Spleen (tissue), 11 donors: ENCODE measurements around the gene CTXN1. TPM values are rescaled to one million over a fixed set of nuclear protein-coding genes. Genes with fewer than 3 reads are reported as not detected.
A peak's percentile ranks its signal among the peaks of the same experiment; 100 is the strongest.

Experiments used
- DNase-seq: peaks from one replicate; pipeline ENCODE4 v3.0.0-alpha.2; 2020
- H3K27ac ChIP-seq, 8 donors: fragments of 200-600 bp; sonication (generic) in 7 of 8; 1 replicate in 4 of 8; 2 replicates in 4 of 8; pipeline versions ENCODE4 v1.5.0 to v1.8.0; 2016 to 2021; ENCODE audit warnings: inconsistent platforms in 4 of 8, mild to moderate bottlenecking in 4 of 8, moderate library complexity in 1 of 8
- H3K27me3 ChIP-seq, 7 donors: fragments of 200-600 bp; sonication (generic) in 6 of 7; replicated peaks in 1 of 7; 1 replicate in 4 of 7; 2 replicates in 3 of 7; pipeline versions ENCODE4 v1.5.0 to v1.8.0; 2016 to 2021; ENCODE audit warnings: inconsistent platforms in 3 of 7, mild to moderate bottlenecking in 1 of 7
- H3K36me3 ChIP-seq, 6 donors: fragments of 200-600 bp; sonication (generic) in 5 of 6; 1 replicate in 4 of 6; 2 replicates in 2 of 6; pipeline versions ENCODE4 v1.5.0 to v1.8.0; 2016 to 2021; ENCODE audit warnings: inconsistent platforms in 2 of 6
- H3K4me1 ChIP-seq, 6 donors: fragments of 200-600 bp; sonication (generic) in 5 of 6; 1 replicate in 3 of 6; 2 replicates in 3 of 6; pipeline versions ENCODE4 v1.5.0 to v1.8.0; 2016 to 2021; ENCODE audit warnings: inconsistent platforms in 3 of 6
- H3K4me3 ChIP-seq, 8 donors: fragments of 200-600 bp; sonication (generic) in 7 of 8; 1 replicate in 4 of 8; 2 replicates in 4 of 8; pipeline versions ENCODE4 v1.5.0 to v1.8.0; 2016 to 2021; ENCODE audit warnings: inconsistent platforms in 4 of 8, mild to moderate bottlenecking in 4 of 8, moderate library complexity in 2 of 8
- H3K9me3 ChIP-seq, 8 donors: fragments of 200-600 bp; sonication (generic) in 7 of 8; 1 replicate in 4 of 8; 2 replicates in 4 of 8; pipeline versions ENCODE4 v1.5.0 to v1.8.0; 2016 to 2021; ENCODE audit warnings: inconsistent platforms in 4 of 8
- POLR2A ChIP-seq, 3 donors: fragments of 450-650 bp; IDR thresholded peaks; one replicate each; pipeline ENCODE4 v1.5.1; 2017; ENCODE audit warnings: antibody characterized with exemption in 3 of 3, mild to moderate bottlenecking in 1 of 3
- POLR2AphosphoS5 ChIP-seq, 3 donors: sonication (generic); formaldehyde crosslinking; IDR thresholded peaks; one replicate each; pipeline ENCODE4 v1.5.1; 2017; ENCODE audit warnings: antibody characterized with exemption in 3 of 3
- WGBS, 5 donors: extraction: QIAGEN DNeasy Blood & Tissue Kit in 3 of 5; methylation state at CpG; one replicate each; pipeline versions ENCODE4 v1.1.5 to v1.1.7; 2013 to 2018; 5-methylcytosine and 5-hydroxymethylcytosine counted together
- intact Hi-C: fragments of 100-400 bp; cut with DNase I; formaldehyde crosslinking; loops from one replicate; pipeline ENCODE4 v1.15.0; 2023; ENCODE audit warnings: low total_unique reads
- polyA plus RNA-seq, 3 donors: library from polyadenylated mRNA; stranded (reverse); fragments of 200-250 nt; gene quantifications; one replicate each; pipeline ENCODE4 v1.2.1, GENCODE V29; 2013
- total RNA-seq, 7 donors: library from RNA; depleted of rRNA in 3 of 7; stranded (reverse); fragments of >200 nt in 3 of 7; fragmentation: NEBNext Ultra II Directional in 4 of 7; extraction: Animal tissue kit (Norgen Biotek cat#: 25700) in 4 of 7; gene quantifications; one replicate each; pipeline versions ENCODE4 v1.1.0 to v1.2.1, GENCODE V29; 2016 to 2021
- TF ChIP-seq, protein P1 (sequence below), 11 experiments: fragments of 200-600 bp in 7 of 11; fragments of 450-650 bp in 4 of 11; sonication (generic) in 4 of 11; IDR thresholded peaks in 8 of 11; conservative IDR thresholded peaks in 3 of 11; 1 replicate in 7 of 11; 2 replicates in 4 of 11; pipeline versions ENCODE4 v1.4.0 to v1.8.0; 2016 to 2021; ENCODE audit warnings: antibody characterized with exemption in 11 of 11, inconsistent platforms in 4 of 11, mild to moderate bottlenecking in 1 of 11
- donor health status: healthy with polysubstance abuse.
- donor health status: DM: no; HTN: no; CAD: no; lungs with moderate emphysema.
- donor health status: DM: no; HTN: no; CAD: no.
- donor health status: Bipolar disorder and iron deficiency.
- donor health status: healthy.
- donor health status: DM: no; HTN: no; CAD: no.
- donor health status: DM: yes; HTN: yes; CAD: no.

CTXN1 gene
- total and polyA plus RNA-seq, 10 donors = 0.11 to 4.4 (median 2.0) TPM

DNA sequence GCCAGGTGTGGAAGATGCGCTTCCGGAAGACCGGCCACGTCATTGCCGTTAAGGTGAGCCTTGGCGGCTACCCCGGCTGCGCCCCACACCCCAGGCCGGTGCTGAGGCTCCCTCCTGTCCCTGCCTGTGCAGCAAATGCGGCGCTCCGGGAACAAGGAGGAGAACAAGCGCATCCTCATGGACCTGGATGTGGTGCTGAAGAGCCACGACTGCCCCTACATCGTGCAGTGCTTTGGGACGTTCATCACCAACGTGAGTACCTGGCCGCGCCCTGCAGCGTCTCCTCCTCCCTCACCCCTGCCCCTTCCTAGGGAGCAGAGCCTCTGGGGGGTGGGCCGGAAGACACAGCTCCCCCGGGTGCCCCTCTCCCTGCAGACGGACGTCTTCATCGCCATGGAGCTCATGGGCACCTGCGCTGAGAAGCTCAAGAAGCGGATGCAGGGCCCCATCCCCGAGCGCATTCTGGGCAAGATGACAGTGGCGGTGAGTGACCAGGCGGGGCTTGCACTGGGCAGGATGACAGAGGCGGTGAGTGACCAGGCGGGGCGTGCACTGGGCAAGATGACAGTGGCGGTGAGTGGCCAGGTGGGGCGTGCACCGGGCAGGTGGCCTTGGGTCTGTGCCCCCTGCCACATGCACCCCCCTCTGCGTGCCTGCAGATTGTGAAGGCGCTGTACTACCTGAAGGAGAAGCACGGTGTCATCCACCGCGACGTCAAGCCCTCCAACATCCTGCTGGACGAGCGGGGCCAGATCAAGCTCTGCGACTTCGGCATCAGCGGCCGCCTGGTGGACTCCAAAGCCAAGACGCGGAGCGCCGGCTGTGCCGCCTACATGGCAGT is 15.4 kb downstream of the CTXN1 start:
- H3K9me3 ChIP-seq = no peaks in the 10 kb centered on the region
- peaks cover 0 to 66% (median 34%) of the 10 kb centered on the region in 6 donors for H3K4me1 ChIP-seq
- H3K36me3 ChIP-seq = peaks cover 0 to 83% (median 45%) of the 10 kb centered on the region in 6 donors
- no peak for TF ChIP-seq POLR2A (IDR thresholded peaks at IDR 0.05)
- TF ChIP-seq POLR2AphosphoS5 (IDR thresholded peaks at IDR 0.05) = peak in 1 of 3 donors; percentile 31
- WGBS, 5 donors = 93 to 96% (median 94%) methylated on average over 34 to 54 of the region's 54 CpGs
- intact Hi-C loops = no loop called here
- H3K27ac ChIP-seq = peak overlapping the region in 1 of 8 donors; percentile 38
- no peak overlapping the region for H3K4me3 ChIP-seq
- H3K27me3 ChIP-seq = peaks cover 0 to 18% (median 15%) of the 10 kb centered on the region in 7 donors
- peak; percentile 77 for DNase-seq

DNA sequence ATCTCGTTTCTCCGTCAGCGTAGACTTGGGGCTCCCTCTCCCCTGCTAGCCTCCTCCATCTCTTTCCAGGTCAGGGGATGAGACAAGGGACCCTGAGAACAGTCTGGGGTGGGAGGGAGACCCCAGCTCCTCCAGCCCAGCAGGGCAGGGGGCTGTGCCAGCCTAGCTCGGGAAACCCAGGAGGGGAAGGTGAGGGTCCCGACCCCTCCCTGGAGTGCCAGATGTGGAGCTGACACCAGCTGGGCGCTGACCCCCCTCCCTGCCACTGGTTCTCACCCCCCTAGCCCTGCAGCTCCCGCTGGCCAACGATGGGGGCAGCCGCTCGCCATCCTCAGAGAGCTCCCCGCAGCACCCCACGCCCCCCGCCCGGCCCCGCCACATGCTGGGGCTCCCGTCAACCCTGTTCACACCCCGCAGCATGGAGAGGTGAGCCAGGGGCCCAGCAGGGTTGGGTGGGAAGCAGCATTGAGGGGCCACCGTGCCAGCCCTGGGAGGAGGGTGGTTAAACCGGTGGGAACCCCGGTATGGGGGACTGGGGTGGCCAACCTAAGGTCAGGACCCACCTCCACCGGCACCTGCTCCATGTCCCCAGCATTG is 16.4 kb downstream of the CTXN1 start:
- DNase-seq = peak; percentile 74
- no peaks in the 10 kb centered on the region for H3K9me3 ChIP-seq
- intact Hi-C loops = no loop called here
- 84 to 95% (median 93%) methylated on average over 14 to 21 of the region's 21 CpGs for WGBS, 5 donors
- peaks cover 0 to 8% (median 5%) of the 10 kb centered on the region in 7 donors for H3K27me3 ChIP-seq
- TF ChIP-seq POLR2AphosphoS5 (IDR thresholded peaks at IDR 0.05) (no peak), POLR2A (IDR thresholded peaks at IDR 0.05) (no peak)
- TF ChIP-seq, protein P1, sequence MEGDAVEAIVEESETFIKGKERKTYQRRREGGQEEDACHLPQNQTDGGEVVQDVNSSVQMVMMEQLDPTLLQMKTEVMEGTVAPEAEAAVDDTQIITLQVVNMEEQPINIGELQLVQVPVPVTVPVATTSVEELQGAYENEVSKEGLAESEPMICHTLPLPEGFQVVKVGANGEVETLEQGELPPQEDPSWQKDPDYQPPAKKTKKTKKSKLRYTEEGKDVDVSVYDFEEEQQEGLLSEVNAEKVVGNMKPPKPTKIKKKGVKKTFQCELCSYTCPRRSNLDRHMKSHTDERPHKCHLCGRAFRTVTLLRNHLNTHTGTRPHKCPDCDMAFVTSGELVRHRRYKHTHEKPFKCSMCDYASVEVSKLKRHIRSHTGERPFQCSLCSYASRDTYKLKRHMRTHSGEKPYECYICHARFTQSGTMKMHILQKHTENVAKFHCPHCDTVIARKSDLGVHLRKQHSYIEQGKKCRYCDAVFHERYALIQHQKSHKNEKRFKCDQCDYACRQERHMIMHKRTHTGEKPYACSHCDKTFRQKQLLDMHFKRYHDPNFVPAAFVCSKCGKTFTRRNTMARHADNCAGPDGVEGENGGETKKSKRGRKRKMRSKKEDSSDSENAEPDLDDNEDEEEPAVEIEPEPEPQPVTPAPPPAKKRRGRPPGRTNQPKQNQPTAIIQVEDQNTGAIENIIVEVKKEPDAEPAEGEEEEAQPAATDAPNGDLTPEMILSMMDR (IDR thresholded peaks at IDR 0.05 in 8 of 11, conservative IDR thresholded peaks at IDR 0.05 in 3 of 11) = no peak
- peaks cover 0 to 92% (median 45%) of the 10 kb centered on the region in 6 donors for H3K36me3 ChIP-seq
- H3K27ac ChIP-seq = no peak overlapping the region
- peaks cover 9 to 70% (median 43%) of the 10 kb centered on the region in 6 donors for H3K4me1 ChIP-seq
- H3K4me3 ChIP-seq = no peak overlapping the region

- Histone ChIP-seq H3K9me3 (no peaks in the 10 kb centered on the region), H3K4me3 (no peak overlapping the region), H3K27ac (no peak overlapping the region), H3K4me1 (peaks cover 10 to 75% (median 46%) of the 10 kb centered on the region in 6 donors), H3K27me3 (peaks cover 0 to 1% (median 0%) of the 10 kb centered on the region in 7 donors), H3K36me3 (peaks cover 0 to 90% (median 45%) of the 10 kb centered on the region in 6 donors)
- TF ChIP-seq POLR2A (IDR thresholded peaks at IDR 0.05) (no peak), POLR2AphosphoS5 (IDR thresholded peaks at IDR 0.05) (peak in 1 of 3 donors; percentile 27)
- TF ChIP-seq, protein P1 (IDR thresholded peaks at IDR 0.05 in 8 of 11, conservative IDR thresholded peaks at IDR 0.05 in 3 of 11) = no peak
- intact Hi-C loops = no loop called here
- WGBS, 5 donors = 82 to 94% (median 88%) methylated on average over 11 to 19 of the region's 19 CpGs
- DNase-seq = peak; percentile 76
Measured at GRCh38 chr19:7908742-7909461, 17.0 kb downstream of the CTXN1 start.

DNA sequence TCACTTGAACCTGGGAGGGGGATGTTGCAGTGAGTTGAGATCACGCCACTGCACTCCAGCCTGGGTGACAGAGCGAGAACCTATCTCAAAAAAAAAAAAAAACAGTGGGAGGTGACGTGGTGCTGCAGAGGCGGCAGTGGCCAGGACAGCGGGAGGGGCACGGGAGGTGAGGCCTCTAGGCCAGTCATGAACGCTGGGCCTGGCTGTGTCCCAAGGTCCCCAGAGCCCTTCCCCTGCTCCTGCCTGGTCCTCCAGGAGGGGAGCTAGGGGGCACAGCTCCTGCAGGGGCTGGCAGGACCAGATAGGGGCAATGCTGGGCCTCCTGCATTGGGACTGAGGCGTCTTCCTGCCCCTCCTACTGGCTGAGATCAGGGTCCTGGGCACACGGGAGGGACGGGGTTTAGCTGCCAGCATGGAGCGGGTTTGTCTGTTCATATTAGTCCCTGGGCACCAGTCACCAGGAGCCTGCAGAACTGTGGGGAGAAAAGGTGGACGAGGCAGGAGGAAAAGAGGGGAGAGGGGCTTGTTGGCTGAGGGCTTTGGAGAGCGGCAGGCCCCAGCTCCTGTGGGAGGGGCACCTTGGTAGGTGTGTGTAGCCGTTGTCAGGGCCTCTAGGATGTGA is 17.7 kb downstream of the CTXN1 start:
- 71 to 88% (median 79%) methylated on average over 14 of the region's 14 CpGs for WGBS, 5 donors
- no peak overlapping the region for H3K27ac ChIP-seq

More for the DNA sequence above, 17.7 kb downstream of the CTXN1 start:
- Histone ChIP-seq H3K4me3 (no peak overlapping the region), H3K9me3 (no peaks in the 10 kb centered on the region), H3K36me3 (peaks cover 0 to 83% (median 45%) of the 10 kb centered on the region in 6 donors), H3K4me1 (peaks cover 10 to 76% (median 47%) of the 10 kb centered on the region in 6 donors), H3K27me3 (no peaks in the 10 kb centered on the region)
- TF ChIP-seq POLR2A (IDR thresholded peaks at IDR 0.05) (no peak), POLR2AphosphoS5 (IDR thresholded peaks at IDR 0.05) (peak in 1 of 3 donors; percentile 14)
- TF ChIP-seq, protein P1 (IDR thresholded peaks at IDR 0.05 in 8 of 11, conservative IDR thresholded peaks at IDR 0.05 in 3 of 11) = no peak
- DNase-seq = no peak
- intact Hi-C loops = no loop called here
